ENCODE data around the gene OR6J1. TPM values are rescaled to one million over a fixed set of nuclear protein-coding genes. Genes with fewer than 3 reads are reported as not detected.

OR6J1 gene
- total and polyA plus RNA-seq, 2 of the 13 experiments (the other 11 are each of a cell fraction or from before 2014, with no cell fraction given), result not detected

GRCh38 chr14:22598099-22598895 is 45.9 kb downstream of the OR6J1 start, which contains the start of gene ABHD4 (continued):
- TF ChIP-seq AHDC1 (CRISPR knock-in tag; IDR thresholded peaks at IDR 0.05; ENCODE audit: borderline replicate concordance), result no peak; the same call in none of the 2 replicates
- no peak for TF ChIP-seq ZNF678 (CRISPR knock-in tag; IDR thresholded peaks at IDR 0.05)
- 0 out of 2 replicates have a peak, but pooled peaks have one; percentile 13 for TF ChIP-seq CBFB (CRISPR knock-in tag; IDR thresholded peaks at IDR 0.05)
- TF ChIP-seq ZNF281 (CRISPR knock-in tag; IDR thresholded peaks at IDR 0.05; ENCODE audit: borderline replicate concordance), result peak; percentile 84
- TF ChIP-seq ZNF562 (CRISPR knock-in tag; IDR thresholded peaks at IDR 0.05; ENCODE audit: borderline replicate concordance), result no peak
- peak; percentile 81 for TF ChIP-seq PATZ1 (CRISPR knock-in tag; IDR thresholded peaks at IDR 0.05)
- no peak; the same call in 1 of the 2 replicates for TF ChIP-seq MYNN (CRISPR knock-in tag; IDR thresholded peaks at IDR 0.05; ENCODE audit: low read depth)
- no peak for TF ChIP-seq TIGD3 (CRISPR knock-in tag; IDR thresholded peaks at IDR 0.05; ENCODE audit: borderline replicate concordance)
- peak; percentile 33 for TF ChIP-seq GATAD2A (CRISPR knock-in tag; IDR thresholded peaks at IDR 0.05)
- TF ChIP-seq LRRFIP1 (CRISPR knock-in tag; conservative IDR thresholded peaks at IDR 0.05), result no peak
